Measurements from ENCODE around the gene UBL3.

UBL3 gene

DNA sequence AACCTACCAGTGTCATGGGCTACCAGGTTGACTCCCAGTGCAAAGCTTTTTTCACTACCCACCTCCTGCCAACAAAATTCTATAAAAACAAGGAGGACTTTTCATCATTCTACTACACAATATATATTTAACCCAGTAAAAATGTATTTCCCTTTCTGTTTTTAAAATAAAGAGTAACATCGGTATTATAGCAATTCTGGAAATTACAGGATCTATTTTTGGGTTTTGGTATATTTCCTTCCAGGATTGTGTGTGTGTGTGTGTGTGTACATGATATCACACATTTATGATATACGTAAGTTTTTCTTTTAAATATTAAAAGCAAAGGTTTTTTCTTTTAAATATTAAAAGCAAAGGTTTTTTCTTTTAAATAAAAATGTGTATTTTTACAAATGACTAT is 6.0 kb upstream of the UBL3 start:
- DNase-seq: no peak

DNA sequence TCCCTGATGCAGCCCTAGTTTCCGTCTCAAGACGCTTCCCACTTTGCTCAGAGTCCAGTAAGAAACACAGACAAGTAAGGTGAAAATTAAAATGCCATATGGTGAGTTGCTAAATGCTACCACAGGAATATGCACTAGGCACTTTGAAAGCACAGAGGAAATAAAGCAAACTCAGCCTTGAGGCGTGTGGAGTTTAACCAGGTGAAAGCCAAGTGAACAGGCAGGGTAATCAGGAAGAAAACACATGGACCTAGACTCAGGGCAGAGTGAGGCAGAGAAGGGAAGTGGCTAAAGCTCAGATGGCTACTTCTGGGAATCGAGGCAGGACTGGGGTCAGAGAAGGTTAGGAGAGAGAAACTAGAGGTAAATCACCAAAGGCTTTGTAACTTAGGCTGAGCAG is 5.4 kb upstream of the UBL3 start:
- DNase-seq: no peak

DNA sequence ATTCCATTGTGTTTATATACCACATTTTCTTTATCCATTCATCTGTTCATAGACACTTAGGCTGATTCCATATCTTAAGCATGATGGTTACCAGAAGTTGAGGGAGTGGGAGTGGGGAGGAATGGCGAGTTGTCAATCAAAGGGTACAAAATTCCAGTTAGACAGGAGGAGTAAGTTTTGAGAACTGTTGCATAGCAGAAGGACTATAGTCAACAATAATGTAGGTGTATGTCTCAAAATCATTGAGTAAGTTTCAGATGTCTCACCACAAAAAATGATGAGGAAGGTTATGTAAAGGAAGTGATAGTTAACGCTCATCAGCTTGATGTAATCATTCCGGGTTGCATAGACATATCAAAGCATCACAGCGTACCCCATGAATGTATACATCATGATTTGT is 4.6 kb upstream of the UBL3 start:
- no peak for DNase-seq

DNA sequence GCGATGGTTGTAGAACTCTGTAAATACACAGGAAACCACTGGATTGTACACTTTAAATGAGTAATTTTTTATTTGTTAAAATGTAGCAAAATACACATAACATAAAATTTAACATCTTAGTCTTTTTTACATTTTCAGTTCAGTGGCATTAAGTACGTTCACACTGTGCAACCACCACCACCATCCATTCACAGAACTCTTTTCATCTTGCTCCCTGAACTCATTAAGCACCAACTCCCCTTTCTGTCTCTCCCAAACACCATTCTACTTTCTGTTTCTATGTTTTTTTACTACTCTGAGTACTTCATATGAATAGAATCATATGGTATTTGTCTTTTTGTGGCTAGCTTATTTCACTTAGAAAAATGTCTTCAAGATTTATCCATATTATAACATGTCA is 2.7 kb upstream of the UBL3 start:
- no peak for DNase-seq

DNA sequence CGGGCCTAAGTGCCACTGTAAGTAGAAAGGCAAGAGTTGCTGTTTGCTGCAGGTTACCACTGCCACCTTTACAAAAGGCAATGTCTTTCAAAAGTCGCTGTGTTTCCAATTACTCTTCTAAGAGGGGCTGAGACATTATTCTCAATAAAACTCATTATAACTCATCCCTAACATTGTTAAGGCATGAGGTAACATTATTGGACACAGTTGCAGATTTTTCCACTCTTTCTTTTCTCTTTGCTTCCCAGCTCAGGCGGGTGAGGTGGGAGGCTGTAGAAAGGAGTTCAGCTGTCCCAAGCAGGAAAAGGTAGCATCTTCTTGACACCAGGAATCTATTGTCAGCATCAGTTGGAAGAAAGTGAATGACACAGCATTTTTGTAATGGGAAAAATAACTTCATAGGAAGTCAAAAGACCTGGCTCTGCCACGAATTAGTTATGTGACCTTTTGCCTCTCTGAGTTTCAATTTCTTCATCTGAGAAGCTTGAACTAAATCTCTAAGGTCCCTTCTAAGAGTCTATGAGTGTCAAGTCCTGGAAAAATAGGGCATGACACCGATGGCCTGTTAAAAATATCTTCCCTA is 2.1 kb upstream of the UBL3 start:
- no peak for DNase-seq

DNA sequence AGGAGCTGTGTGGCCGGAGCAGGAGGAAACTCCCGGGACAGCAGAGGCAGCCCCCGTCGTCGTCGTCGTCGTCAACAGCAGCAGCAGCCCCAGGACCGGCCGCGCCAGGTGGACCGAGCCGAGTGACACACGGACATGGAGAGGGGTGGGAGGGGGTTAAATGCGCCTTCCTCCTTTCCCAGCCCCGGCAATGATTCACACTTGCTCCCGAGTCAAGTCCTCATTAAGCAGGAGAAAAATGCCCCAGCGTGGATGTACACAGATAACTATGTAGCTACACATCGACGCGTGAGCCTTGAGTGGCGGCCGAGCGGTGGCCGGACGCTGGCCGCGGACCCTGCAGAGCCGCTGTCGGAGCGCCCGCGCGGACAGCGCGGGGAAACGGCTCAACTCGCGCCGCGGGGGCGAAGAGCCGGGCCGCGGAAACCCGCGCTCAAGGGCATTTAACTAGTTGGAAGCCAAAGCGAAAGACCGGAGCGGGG is 645 bp downstream of the UBL3 start:
- peak; percentile 44 for DNase-seq

DNA sequence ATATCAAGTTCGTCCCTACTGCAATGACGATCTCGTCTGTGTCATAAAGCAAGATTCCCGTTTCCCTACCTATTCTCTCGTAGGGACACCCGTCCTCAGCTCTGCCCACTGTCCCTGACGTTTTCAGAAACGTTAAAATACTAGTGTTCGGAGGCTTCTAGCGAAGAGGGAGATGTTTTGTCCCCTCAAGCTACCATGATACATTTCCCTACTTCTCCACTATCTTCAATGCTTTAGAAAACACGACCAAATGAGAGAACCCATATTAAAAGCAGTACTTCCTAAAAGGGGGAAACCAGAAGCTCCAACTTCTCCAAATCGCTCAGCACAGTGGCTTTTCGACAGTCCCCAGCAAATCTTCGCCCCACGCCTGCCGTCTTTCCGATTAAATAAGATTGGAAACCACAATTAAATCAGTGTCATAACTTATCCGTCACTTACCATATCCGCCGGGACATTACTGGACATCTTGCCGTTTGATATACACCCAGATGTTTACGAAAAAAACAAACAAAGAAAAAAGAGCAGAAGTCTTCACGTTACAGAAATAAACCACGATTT is 1.3 kb downstream of the UBL3 start:
- peak; percentile 42 for DNase-seq

DNA sequence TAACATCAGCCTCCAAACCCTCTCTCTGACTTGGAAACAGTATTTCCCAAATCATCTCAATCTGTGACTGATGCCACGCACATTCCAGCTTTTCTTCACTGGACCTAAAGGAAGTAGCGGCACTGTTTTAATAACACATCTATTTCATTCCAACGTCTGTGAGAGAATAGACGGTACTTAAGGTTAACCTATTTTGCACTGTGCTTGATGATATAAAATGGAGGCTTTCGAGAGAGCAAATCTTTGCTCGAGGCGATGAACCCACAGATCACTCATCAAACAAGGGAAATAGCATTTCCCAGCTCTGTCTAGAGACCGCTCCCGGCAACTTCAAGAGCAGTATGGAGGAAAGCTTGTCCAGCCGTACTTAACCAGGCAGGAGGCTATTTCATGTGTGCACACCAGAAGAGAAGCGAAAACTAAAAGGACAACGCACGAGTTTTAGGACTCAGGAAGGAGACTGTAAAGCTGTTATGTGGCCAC is 2.9 kb downstream of the UBL3 start:
- peak; percentile 16 for DNase-seq

DNA sequence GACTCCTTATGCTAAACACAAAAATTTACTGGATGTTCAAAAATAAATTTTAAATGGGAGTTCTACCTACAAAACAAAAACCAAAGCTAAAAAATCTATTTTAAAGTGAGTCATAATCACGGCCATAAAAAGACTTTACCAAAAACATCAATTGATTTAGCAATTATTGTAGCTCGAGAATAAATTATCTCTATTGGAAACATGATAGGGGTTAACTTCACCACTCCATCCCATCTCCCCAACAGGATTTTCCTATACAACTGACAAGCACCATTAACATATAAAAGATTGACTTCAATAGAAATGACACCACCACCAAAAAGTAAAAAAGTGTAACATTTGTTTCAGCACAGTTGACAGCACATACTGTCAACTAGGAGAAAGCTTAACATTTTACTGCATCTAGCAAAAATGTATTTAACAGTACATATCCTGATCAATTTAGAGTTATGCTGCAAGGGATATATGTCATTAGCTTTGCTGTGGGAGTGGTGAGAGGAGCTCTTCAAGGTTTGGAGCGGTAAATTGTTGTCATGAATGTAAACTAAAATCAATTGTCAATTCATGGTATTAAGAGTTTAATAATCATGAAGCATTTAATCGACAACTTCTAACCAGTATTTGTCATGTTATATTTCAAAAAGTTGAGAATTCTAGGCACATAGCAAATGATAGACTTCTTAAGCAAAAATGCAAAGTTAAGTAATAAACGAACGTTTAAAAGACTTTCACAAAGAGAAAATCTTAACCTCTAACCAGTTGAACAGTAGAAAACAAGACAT is 3.8 kb downstream of the UBL3 start:
- no peak for DNase-seq

DNA sequence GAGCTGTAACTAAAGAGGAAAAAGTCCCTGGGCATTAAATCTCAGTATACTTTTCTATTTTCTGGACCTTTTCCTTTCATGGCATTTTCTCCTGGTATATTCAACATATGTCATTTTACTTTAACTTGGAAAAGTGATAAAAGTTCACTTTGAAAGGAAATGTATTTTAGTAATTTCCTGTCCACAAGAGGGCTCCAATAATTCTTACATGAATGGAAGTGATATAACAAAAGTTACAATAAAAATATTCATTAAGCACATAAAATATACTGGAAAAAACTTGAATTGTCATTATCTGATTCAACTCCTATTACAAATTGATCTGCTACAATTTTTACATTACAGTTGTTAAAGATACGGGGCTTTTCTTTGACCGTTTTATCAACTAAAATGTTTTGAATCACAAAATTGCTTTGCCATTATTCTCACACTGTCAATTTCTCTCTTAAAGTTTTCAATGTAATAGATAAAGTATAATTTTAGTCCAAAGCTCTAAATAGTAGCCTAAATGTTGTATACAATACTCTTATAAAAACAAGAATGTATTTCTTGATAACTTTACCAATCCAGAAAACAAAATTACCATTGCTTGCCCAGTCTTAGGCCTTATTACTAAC is 4.9 kb downstream of the UBL3 start:
- DNase-seq: no peak

DNA sequence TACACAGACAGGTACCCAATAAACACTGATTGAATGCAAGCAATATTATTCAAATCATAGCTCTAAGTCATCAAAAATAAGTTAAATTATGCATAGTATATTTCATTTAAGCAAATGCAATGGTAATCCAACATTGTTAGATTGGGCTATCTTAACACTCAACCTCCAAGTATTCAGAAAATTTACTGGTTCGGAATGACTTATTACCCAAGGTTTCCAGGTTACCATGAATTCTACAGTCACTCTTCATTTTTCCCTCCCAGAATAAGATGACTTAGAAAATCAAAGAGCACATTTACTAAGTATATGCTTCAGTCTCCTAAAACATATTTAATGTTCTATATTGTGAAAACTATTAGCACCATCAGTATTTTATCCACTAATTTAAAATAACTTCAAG is 6.0 kb downstream of the UBL3 start:
- DNase-seq: no peak

DNA sequence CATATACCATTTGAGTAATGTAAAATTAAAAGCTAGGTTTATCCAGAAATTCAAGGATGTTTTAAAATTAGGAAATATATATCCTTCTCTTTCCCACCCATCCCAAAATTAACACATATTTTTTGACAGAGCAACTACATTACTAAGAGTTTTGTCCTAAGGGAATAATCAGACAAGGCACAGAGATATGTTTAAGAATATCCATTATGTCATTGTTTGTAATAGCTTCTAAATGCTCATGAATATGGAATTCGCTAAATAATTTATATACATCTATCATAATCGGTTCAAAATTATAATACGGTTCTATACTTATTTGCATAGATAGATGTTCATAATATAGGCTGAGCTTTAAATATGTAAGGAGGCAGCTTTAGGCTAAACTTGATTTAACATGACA is 9.8 kb downstream of the UBL3 start:
- no peak for DNase-seq

DNA sequence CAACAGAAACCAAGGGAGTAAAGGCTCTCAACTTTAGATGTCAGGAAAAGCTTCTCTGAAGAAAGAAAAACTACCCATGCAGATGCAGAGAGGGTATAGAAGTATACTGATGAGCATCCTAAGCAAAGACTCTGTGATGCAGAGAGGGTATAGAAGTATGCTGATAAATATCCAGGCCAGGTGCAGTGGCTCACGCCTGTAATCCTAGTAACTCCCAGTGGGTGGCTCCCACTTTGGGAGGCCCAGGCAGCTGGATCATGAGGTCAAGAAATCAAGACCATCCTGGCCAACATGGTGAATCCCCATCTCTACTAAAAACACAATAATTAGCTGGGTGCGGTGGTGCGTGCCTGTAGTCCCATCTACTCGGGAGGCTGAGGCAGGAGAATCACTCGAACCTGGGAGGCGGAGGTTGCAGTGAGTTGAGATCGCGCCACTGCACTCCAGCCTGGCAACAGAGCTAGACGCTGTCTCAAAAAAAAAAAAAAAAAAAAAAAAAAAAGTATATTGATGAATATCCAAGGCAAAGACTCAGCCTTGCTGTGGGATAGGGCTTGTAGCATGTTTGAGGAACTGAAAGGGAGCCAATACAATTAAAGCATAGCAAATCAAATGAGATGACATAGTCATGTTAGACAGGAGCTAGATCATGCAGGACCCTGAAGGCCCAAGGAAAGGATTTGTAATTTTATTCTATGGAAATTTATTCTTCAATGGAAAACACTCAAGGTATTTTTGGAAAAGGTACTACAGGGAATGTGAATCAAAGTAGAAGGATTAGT is 14.9 kb downstream of the UBL3 start:
- DNase-seq: no peak

DNA sequence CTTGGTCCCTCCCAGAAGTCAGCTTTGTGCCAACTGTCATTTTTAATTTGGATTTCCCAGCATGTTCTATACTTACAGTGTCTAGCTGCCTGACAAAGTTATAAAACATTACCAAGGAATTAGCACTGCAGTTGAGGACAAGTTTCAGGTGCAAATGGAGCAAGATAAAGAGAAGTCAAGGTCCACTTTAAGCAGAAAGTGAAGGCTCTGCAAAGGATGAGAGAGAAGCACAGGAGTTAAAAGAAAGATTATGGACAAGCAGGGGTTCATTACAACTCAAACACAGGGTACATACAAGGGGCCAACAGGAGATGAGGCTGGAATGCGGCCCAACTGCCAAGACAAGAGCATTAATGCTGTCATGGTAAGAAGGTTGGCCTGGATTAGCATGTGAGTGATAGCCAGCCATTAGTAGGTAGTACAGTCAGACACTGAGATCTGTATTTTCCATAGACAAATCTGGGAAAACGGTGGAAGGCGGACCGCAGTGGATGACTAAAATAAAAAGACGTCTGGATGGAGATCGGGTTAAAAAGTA is 17.6 kb downstream of the UBL3 start:
- DNase-seq: no peak

DNA sequence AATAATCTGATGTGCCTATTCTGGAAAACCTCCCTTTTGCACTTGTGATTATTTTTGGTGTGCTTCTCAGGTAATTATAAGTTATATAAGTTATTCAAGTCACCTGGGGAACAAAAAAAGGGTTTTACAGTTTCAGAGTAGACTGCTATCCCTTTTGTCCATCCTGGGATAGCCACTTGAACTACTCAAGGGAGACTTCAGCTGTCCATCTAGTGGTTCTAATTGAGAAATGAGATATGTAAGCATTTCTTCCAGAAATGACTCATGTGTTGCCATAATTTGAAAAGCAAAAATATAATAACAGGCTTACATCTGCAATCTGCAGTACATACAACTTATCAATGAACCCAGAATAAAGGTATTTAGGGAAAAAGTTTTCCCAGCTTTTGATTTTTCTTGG is 20.4 kb downstream of the UBL3 start:
- DNase-seq: no peak

DNA sequence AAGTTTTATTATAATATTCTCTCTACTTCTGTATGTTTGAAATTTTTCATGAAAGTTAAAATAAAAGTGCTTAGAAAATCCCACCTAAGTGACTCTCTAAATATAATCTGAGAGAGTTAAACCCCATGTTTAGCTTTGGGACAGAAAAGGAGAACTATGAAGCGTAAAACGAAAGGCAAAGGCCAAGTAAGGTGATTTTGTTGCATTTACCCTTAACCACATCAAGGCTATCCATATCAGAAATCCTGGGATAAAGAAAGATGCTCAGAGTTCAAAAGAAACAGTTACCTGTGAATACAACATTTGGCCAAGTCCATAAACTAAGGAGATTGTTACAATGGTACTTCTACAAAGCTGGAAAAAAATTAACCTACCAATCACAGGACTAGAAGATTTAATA is 31.3 kb downstream of the UBL3 start:
- DNase-seq: no peak

DNA sequence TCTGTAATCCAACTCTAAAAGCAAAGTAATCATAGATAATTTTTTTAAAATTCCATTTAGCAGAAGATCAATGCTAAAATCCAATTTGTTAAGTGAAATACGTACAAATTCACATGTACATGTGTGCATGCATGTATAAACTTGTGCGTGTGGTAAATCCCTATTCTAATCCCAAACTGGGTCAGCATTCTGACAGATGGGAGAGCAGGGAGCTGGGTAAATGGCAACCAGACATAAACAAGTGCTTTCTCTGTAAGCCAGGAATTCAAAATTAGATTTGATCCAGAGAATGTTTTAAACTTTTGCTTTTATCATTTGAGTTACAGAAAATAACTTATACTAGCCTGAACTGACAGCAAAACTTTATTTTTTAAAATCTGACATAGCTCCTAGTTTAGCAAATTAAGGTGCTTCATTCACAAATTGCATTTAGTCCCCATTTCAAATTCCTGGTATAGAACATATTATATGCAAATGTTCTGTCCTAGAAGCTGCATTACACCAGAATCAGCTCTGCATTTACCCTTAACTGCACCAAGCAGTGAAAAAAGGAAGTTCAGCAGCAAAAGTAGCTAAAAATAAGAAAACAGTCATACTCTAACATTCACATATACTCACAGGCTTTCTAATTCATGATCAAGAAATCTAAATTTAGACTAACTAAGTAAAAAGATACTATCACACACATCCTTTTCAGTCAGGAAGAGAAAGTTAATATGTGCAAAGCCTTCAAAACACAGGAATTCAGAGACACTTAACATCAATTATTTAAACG is 32.6 kb downstream of the UBL3 start:
- DNase-seq: no peak

DNA sequence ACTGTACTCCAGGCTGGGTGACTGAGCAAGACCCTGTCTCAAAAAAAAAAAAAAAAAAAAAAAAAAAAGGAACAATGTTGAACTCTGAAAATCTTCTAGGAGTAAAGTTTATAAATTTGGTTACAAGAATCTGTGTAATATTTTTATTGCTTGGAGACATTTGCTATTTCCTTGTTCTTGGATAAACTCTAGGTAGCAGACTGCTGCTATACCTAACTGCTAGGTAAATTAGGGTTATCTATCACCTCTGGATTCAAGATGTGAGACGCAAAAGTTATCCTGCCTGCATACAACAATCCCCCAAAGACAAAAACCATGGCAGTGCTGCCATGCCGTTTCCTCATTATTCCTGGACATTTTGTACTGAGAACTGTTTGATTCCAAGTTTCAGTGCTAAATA is 33.7 kb downstream of the UBL3 start:
- DNase-seq: no peak

DNA sequence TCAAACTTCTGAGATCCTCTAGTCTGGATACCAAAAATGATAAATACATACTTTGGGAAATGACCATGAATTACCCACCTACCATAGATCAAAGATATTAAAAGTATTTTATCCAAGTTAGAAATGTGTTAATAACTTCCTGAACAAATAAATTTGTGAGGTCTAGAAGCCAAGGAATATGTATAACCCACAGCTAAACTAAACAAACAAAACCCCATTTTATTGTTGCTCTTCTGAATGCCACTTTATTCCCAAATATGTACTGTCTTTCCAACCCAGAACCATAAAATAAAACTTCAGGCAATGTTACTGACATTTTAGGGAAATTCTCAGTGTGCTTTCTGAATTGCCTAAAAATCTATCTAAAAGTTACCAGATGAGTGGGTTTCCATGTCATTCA is 35.1 kb downstream of the UBL3 start:
- no peak for DNase-seq

DNA sequence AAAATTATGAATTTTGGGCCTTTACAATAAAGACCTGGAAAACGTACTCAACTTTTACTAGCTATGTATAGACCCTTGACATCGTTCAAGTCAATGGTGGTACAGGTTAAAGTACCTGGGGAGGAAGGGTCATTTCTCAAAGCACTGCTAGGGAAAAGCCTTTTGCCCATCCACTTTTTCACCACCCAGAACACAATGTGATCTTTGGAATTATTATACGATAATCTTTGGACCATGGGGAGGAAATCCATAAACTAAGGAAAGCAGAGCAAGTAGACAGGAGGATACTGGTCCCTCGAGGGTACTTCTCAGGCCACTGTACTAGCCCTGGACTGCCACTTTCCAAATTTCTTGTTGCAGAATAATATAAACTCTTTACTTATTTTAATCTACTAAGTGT is 39.5 kb downstream of the UBL3 start:
- DNase-seq: no peak

DNA sequence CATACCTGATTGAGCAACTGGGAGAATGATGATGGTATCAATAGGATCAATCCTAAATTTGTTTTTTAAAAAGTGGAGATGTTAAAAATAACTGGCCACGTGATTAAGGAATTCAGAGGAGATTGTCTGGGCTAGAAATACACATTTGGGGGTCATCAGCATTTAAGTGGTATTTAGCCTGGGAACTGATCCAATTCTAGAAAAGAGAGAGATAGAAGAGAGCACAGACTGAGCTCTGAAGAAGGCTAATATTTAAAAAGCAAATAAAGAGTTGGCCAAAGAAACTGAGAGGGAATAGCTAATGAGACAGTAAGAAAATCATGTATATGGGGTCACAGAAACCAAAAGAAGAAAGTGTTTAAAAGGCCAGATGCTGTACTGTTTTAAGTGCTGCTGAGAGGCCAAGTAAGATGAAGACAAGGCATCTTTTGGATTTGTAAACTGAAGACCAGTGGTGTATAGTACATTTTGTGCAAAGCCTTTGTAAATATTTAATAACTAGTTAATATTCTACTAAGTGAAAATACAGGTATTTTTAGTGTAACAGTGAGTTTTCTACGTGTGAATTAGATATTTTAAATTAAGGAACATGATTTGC is 40.2 kb downstream of the UBL3 start:
- peak; percentile 16 for DNase-seq

DNA sequence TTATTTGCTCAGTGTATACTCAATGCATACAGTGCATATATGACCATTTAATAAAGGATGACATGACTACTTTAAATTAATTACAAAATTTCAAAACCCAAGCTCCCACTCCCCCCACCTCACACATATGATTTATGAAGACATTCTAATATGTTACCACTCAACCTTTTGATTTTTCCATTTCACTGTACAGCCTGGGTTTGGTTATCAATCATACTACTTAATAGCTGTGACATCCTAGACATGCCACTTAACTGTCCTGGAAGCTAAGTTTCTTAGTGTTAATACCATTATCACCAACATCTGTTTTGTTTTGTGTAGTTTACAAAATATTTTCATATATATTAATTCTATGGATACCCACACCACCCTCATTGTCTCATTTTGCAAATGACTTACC is 42.2 kb downstream of the UBL3 start:
- no peak for DNase-seq
